BJ (cell line): ENCODE results near the gene IL4I1. TPM values are rescaled to one million over a fixed set of nuclear protein-coding genes. Genes with fewer than 3 reads are reported as not detected.

Experiments used
- CTCF ChIA-PET: fragments of 350-600 bp; formaldehyde crosslinking; extraction: SDS; loops from one replicate; lab custom pipeline; 2021; ENCODE audit warnings: antibody characterized with exemption, inconsistent platforms; lab: Yijun Ruan, JAX
- POLR2A ChIA-PET: fragments of 300-600 bp; sonication (Branson Sonifier 250); formaldehyde crosslinking; extraction: SDS; loops from one replicate; lab custom pipeline; 2021; ENCODE audit warnings: antibody characterized with exemption; lab: Charles Lee
- DNase-seq: peaks from one replicate; pipeline ENCODE4 v3.0.0-alpha.2; 2011; ENCODE audit warnings: low read depth
- H3K27me3 ChIP-seq: 2 replicates; pipeline ENCODE4 v1.6.0; 2011; ENCODE audit warnings: low read length; ENCODE audit not compliant: control insufficient read depth, insufficient read depth
- H3K36me3 ChIP-seq: 2 replicates; pipeline ENCODE4 v1.5.1; 2011; ENCODE audit warnings: low read length; ENCODE audit not compliant: control insufficient read depth, insufficient read depth
- H3K4me3 ChIP-seq: 2 replicates; pipeline ENCODE4 v1.5.1; 2011; ENCODE audit warnings: low read depth, mild to moderate bottlenecking, control low read depth, low read length
- CTCF ChIP-seq: IDR thresholded peaks from 2 replicates; pipeline ENCODE4 v1.5.1; 2011; ENCODE audit warnings: low read depth, mild to moderate bottlenecking, control low read depth, inconsistent platforms, low read length, moderate library complexity; ENCODE audit not compliant: insufficient read depth
- polyA plus RNA-seq: library from polyadenylated mRNA; depleted of rRNA; stranded (reverse); fragments of >200 nt; gene quantifications from 2 replicates; pipeline ENCODE4 v1.2.3, GENCODE V29; 2011

Gene IL4I1
- polyA plus RNA-seq, 1 experiment: 0.12 TPM

GRCh38 chr19:49932041-49932451 lies 35.4 kb upstream of the IL4I1 start:
- CTCF ChIA-PET: no interaction called here
- no peak for DNase-seq
- no peak overlapping the region for H3K4me3 ChIP-seq
- no peaks in the 10 kb centered on the region for H3K27me3 ChIP-seq
- peaks cover 7% of the 10 kb centered on the region for H3K36me3 ChIP-seq
- POLR2A ChIA-PET: no interaction called here
- no peak for TF ChIP-seq CTCF

GRCh38 chr19:49931293-49932040 lies 34.8 kb upstream of the IL4I1 start:
- no peak for DNase-seq
- Histone ChIP-seq H3K4me3 (no peak overlapping the region), H3K27me3 (no peaks in the 10 kb centered on the region), H3K36me3 (peaks cover 8% of the 10 kb centered on the region)
- ChIA-PET CTCF (interaction anchor here (1.2 kb wide), 1 partner anchor 205 kb away, joined by 4 read pairs; no protein-coding TSS in a partner anchor), POLR2A (no interaction called here)
- TF ChIP-seq CTCF: no peak

GRCh38 chr19:49930483-49931011 lies 33.9 kb upstream of the IL4I1 start:
- no peaks in the 10 kb centered on the region for H3K27me3 ChIP-seq
- H3K36me3 ChIP-seq: peaks cover 8% of the 10 kb centered on the region
- CTCF ChIA-PET: interaction anchor here (1.2 kb wide), 1 partner anchor 206 kb away, joined by 4 read pairs; no protein-coding TSS in a partner anchor
- DNase-seq: no peak
- H3K4me3 ChIP-seq: no peak overlapping the region; the same call in 1 of the 2 replicates
- POLR2A ChIA-PET: no interaction called here
- no peak for TF ChIP-seq CTCF

GRCh38 chr19:49929611-49930482 lies 33.2 kb upstream of the IL4I1 start:
- POLR2A ChIA-PET: interaction anchor here (0.5 to 0.6 kb wide), 2 partner anchors 63 to 159 kb away, joined by 3 to 35 read pairs; no protein-coding TSS in a partner anchor

More at GRCh38 chr19:49929611-49930482, 33.2 kb upstream of the IL4I1 start:
- peaks cover 8% of the 10 kb centered on the region for H3K36me3 ChIP-seq
- peak; percentile 73 for DNase-seq
- H3K4me3 ChIP-seq: peak overlapping the region; percentile 98
- CTCF ChIA-PET: interaction anchor here (1.9 kb wide), 1 partner anchor 8 kb away, joined by 9 read pairs; no protein-coding TSS in a partner anchor
- TF ChIP-seq CTCF: no peak
- no peaks in the 10 kb centered on the region for H3K27me3 ChIP-seq
